Kidney (tissue), 14 donors: ENCODE results near the gene FAM168B. TPM values are rescaled to one million over a fixed set of nuclear protein-coding genes. Genes with fewer than 3 reads are reported as not detected.

Experiments used
- DNase-seq, 5 donors: peaks; one replicate each; pipeline ENCODE4 v3.0.0-alpha.2; 2013 to 2020
- FAIRE-seq: peaks from 2 replicates; lab custom pipeline; 2012; peaks lifted over from hg19 to GRCh38; lab: Jason Lieb, UNC
- H3K27ac ChIP-seq, 2 donors: one replicate each; pipeline ENCODE4 v1.7.0; 2013; ENCODE audit warnings: low read depth in 2 of 2, low read length in 2 of 2, inconsistent platforms in 1 of 2
- H3K27me3 ChIP-seq: one replicate; pipeline ENCODE4 v1.7.1; 2013; ENCODE audit warnings: low read length, inconsistent platforms; ENCODE audit not compliant: control insufficient read depth, insufficient read depth
- H3K36me3 ChIP-seq, 3 donors: one replicate each; pipeline versions ENCODE4 v1.7.0 to v1.7.1; 2013; ENCODE audit warnings: low read length in 3 of 3, control low read depth in 1 of 3, inconsistent platforms in 1 of 3; ENCODE audit not compliant: insufficient read depth in 3 of 3, control insufficient read depth in 2 of 3
- H3K4me1 ChIP-seq, 3 donors: one replicate each; pipeline versions ENCODE4 v1.7.0 to v1.7.1; 2013; ENCODE audit warnings: low read length in 3 of 3, inconsistent platforms in 1 of 3, low read depth in 1 of 3; ENCODE audit not compliant: control insufficient read depth in 2 of 3, insufficient read depth in 2 of 3
- H3K4me3 ChIP-seq, 3 donors: one replicate each; pipeline versions ENCODE4 v1.7.0 to v1.8.1; 2013; ENCODE audit warnings: low read length in 3 of 3, control low read depth in 1 of 3, inconsistent platforms in 1 of 3
- H3K9ac ChIP-seq, 3 donors: one replicate each; pipeline versions ENCODE4 v1.7.0 to v1.7.1; 2013; ENCODE audit warnings: low read length in 3 of 3, control low read depth in 1 of 3, inconsistent platforms in 1 of 3
- H3K9me3 ChIP-seq, 3 donors: one replicate each; pipeline versions ENCODE4 v1.7.0 to v1.7.1; 2013; ENCODE audit warnings: low read length in 3 of 3, control low read depth in 1 of 3, inconsistent platforms in 1 of 3; ENCODE audit not compliant: control insufficient read depth in 2 of 3, insufficient read depth in 1 of 3
- CTCF ChIP-seq: IDR thresholded peaks from 3 replicates; pipeline ENCODE4 v1.5.1; 2012; ENCODE audit warnings: mild to moderate bottlenecking, moderate library complexity, borderline replicate concordance; ENCODE audit not compliant: insufficient read depth; ENCODE audit errors: extremely low read depth
- intact Hi-C: fragments of 100-400 bp; cut with DNase I; formaldehyde crosslinking; loops from one replicate; pipeline ENCODE4 v1.11.1; 2022
- polyA plus RNA-seq: library from polyadenylated mRNA; stranded (reverse); fragments of 350-450 nt; fragmentation: Illumina TruSeq; extraction: RNeasy Lipid Tissue Mini Kit (QIAGEN cat#74804); gene quantifications from one replicate; pipeline ENCODE4 v1.2.3, GENCODE V29; 2014; ENCODE audit warnings: low read depth, low replicate concordance; ENCODE audit not compliant: insufficient read depth
- total RNA-seq: library from RNA; stranded (reverse); fragmentation: NEBNext Ultra II Directional; extraction: Animal tissue kit (Norgen Biotek cat#: 25700); gene quantifications from one replicate; pipeline ENCODE4 v1.2.1, GENCODE V29; 2021
- donor health status: control.
- donor health status: control.
- donor health status: control.
- donor health status: control.
- donor health status: control.
- donor health status: DM: yes; HTN: yes; CAD: no.
- donor health status: Normal renal cell carcinoma (clear cell type).

The FAM168B gene
- total and polyA plus RNA-seq, 2 donors from 2014 or later = 34.1 to 89.9 TPM

- Histone ChIP-seq H3K36me3 (peaks cover 0 to 3% (median 3%) of the 10 kb centered on the region in 3 donors), H3K9me3 (no peaks in the 10 kb centered on the region), H3K4me3 (no peak overlapping the region), H3K27ac (no peak overlapping the region), H3K9ac (no peak overlapping the region), H3K4me1 (peaks cover 0 to 6% (median 0%) of the 10 kb centered on the region in 3 donors), H3K27me3 (peaks cover 4% of the 10 kb centered on the region)
- no peak for FAIRE-seq
- intact Hi-C loops = no loop called here
- no peak for TF ChIP-seq CTCF
- peak in 1 of 5 donors; percentile 55 for DNase-seq
Observed at GRCh38 chr2:131043199-131044074, 49.8 kb downstream of the FAM168B start.

GRCh38 chr2:131042148-131042775 lies 51.0 kb downstream of the FAM168B start:
- H3K27ac ChIP-seq = no peak overlapping the region
- intact Hi-C loops = no loop called here
- no peak for TF ChIP-seq CTCF
- peaks cover 0 to under 1% (median 0%) of the 10 kb centered on the region in 3 donors for H3K36me3 ChIP-seq
- H3K9me3 ChIP-seq = no peaks in the 10 kb centered on the region
- no peak overlapping the region for H3K9ac ChIP-seq
- H3K4me1 ChIP-seq = peaks cover 0 to 6% (median 0%) of the 10 kb centered on the region in 3 donors
- peaks cover 4% of the 10 kb centered on the region for H3K27me3 ChIP-seq
- DNase-seq (peak in 1 of 5 donors; percentile 10), FAIRE-seq (no peak)
- no peak overlapping the region for H3K4me3 ChIP-seq

GRCh38 chr2:131041402-131042147 lies 51.7 kb downstream of the FAM168B start:
- peaks cover 4% of the 10 kb centered on the region for H3K27me3 ChIP-seq
- peaks cover 0 to 6% (median 0%) of the 10 kb centered on the region in 3 donors for H3K4me1 ChIP-seq
- no peak overlapping the region for H3K27ac ChIP-seq
- no peak overlapping the region for H3K9ac ChIP-seq
- intact Hi-C loops = no loop called here
- FAIRE-seq = no peak
- H3K9me3 ChIP-seq = no peaks in the 10 kb centered on the region
- no peak for TF ChIP-seq CTCF
- no peak overlapping the region for H3K4me3 ChIP-seq
- no peaks in the 10 kb centered on the region for H3K36me3 ChIP-seq
- no peak for DNase-seq
